Type B pancreatic cell (in vitro differentiated cells): Measurements from ENCODE around the gene NAP1L1. TPM values are rescaled to one million over a fixed set of nuclear protein-coding genes. Genes with fewer than 3 reads are reported as not detected.

Experiments used
- DNase-seq: peaks from one replicate; pipeline ENCODE4 v3.0.0; 2021; ENCODE audit warnings: mixed read lengths; ENCODE audit not compliant: unreplicated experiment; ENCODE audit errors: extremely low spot score
- H3K27ac Mint-ChIP-seq: 2 replicates; pipeline ENCODE4 v1.8.0; 2021; ENCODE audit warnings: mild to moderate bottlenecking, mixed read lengths
- H3K27me3 Mint-ChIP-seq: 2 replicates; pipeline ENCODE4 v1.8.0; 2021; ENCODE audit warnings: mixed read lengths
- H3K36me3 Mint-ChIP-seq: 2 replicates; pipeline ENCODE4 v1.8.0; 2021; ENCODE audit warnings: mixed read lengths
- H3K4me1 Mint-ChIP-seq: one replicate; pipeline ENCODE4 v1.8.0; 2021; ENCODE audit warnings: mixed read lengths; ENCODE audit not compliant: unreplicated experiment
- H3K4me3 Mint-ChIP-seq: 2 replicates; pipeline ENCODE4 v1.8.0; 2021; ENCODE audit warnings: mild to moderate bottlenecking, mixed read lengths
- H3K9me3 Mint-ChIP-seq: 2 replicates; pipeline ENCODE4 v1.8.0; 2021; ENCODE audit warnings: mixed read lengths
- total RNA-seq: library from RNA; stranded (reverse); gene quantifications from 2 replicates; pipeline ENCODE4 v1.2.1, GENCODE V29; 2021; ENCODE audit warnings: low replicate concordance
- TF ChIP-seq, protein P1 (sequence below): fragments of 200-600 bp; sonication (generic); conservative IDR thresholded peaks from 2 replicates; pipeline ENCODE4 v1.5.0; 2021; ENCODE audit warnings: antibody characterized with exemption, mild to moderate bottlenecking

Gene NAP1L1
- total RNA-seq, 1 donor from 2014 or later: 883 TPM

DNA sequence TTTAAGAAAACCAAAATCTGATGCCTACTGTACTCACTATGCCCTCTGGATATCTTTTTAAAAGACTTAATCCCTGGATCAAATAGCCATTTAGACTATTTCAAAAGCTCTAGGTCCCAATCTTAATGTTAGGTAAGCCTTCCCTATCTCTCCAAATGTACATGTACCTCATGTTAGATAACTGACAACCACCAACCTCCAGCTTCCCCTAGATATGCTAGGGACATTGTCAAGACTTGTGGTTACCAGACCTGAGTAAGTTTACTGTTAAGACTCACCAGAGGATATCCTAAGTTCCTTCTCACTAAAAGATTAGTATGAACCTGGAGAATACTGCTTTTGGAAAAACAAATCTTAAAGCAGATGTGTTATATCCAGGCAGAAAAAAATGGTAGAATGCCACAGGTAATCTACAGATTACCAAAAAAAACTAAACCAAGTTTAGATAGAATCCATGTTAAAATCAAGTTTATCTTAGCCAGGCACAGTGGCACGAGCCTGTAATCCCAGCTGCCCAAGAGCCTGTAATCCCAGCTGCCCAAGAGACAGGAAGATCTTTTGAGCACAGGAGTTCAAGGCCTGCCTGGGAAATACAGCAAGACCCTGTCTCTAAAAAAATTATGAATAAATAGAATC, 9.7 kb downstream of the NAP1L1 start:
- H3K27me3 Mint-ChIP-seq: no peaks in the 10 kb centered on the region
- H3K4me3 Mint-ChIP-seq: no peak overlapping the region
- H3K9me3 Mint-ChIP-seq: peaks cover 11% of the 10 kb centered on the region
- no peak for DNase-seq
- peaks cover 57% of the 10 kb centered on the region for H3K36me3 Mint-ChIP-seq
- peaks cover 38% of the 10 kb centered on the region for H3K4me1 Mint-ChIP-seq
- TF ChIP-seq, protein P1, sequence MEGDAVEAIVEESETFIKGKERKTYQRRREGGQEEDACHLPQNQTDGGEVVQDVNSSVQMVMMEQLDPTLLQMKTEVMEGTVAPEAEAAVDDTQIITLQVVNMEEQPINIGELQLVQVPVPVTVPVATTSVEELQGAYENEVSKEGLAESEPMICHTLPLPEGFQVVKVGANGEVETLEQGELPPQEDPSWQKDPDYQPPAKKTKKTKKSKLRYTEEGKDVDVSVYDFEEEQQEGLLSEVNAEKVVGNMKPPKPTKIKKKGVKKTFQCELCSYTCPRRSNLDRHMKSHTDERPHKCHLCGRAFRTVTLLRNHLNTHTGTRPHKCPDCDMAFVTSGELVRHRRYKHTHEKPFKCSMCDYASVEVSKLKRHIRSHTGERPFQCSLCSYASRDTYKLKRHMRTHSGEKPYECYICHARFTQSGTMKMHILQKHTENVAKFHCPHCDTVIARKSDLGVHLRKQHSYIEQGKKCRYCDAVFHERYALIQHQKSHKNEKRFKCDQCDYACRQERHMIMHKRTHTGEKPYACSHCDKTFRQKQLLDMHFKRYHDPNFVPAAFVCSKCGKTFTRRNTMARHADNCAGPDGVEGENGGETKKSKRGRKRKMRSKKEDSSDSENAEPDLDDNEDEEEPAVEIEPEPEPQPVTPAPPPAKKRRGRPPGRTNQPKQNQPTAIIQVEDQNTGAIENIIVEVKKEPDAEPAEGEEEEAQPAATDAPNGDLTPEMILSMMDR: no peak
- H3K27ac Mint-ChIP-seq: no peak overlapping the region

DNA sequence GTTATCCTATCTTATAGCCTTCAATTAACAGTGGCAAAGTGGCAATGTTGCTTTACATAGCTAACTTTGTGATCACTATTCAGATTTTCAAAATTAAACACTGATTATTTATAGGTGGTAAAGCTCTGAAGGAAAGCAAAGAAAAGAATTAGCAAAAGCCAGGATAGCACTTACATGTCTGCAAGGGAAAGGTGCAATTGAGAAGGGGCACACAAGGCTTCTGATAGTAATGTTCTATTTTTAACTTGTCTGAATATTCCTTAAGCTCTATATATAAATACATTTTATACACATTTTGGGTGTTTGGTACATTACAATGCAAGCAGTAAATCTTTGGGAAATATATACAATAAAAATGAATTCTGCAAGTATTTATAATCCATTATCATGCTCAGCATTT, 10.9 kb downstream of the NAP1L1 start:
- peaks cover 4% of the 10 kb centered on the region for H3K9me3 Mint-ChIP-seq
- TF ChIP-seq, protein P1: no peak
- peaks cover 36% of the 10 kb centered on the region for H3K4me1 Mint-ChIP-seq
- no peak for DNase-seq
- H3K4me3 Mint-ChIP-seq: no peak overlapping the region
- H3K36me3 Mint-ChIP-seq: peaks cover 57% of the 10 kb centered on the region
- H3K27ac Mint-ChIP-seq: no peak overlapping the region
- no peaks in the 10 kb centered on the region for H3K27me3 Mint-ChIP-seq

DNA sequence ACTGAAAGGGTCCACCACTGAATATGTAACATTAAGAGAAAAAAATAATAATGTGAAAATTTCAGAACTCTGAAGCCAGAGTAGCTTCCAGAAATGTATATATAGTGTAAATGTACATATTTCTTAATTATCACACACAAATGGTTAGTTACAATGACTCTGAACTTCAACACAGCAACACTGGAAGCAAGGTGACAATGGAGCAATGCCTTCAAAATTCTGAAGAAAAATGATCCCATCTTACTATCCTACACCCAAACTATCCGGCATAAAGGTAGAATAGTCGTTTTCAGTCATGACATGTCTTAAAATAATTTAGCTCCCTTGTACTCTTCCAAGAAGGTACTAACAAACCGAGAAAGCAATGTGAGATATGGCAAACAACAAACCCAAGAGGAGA, 11.9 kb downstream of the NAP1L1 start:
- Mint-ChIP-seq H3K4me1 (peaks cover 36% of the 10 kb centered on the region), H3K4me3 (no peak overlapping the region), H3K27me3 (no peaks in the 10 kb centered on the region), H3K36me3 (peaks cover 62% of the 10 kb centered on the region), H3K9me3 (no peaks in the 10 kb centered on the region), H3K27ac (no peak overlapping the region)
- TF ChIP-seq, protein P1: no peak
- DNase-seq: no peak

DNA sequence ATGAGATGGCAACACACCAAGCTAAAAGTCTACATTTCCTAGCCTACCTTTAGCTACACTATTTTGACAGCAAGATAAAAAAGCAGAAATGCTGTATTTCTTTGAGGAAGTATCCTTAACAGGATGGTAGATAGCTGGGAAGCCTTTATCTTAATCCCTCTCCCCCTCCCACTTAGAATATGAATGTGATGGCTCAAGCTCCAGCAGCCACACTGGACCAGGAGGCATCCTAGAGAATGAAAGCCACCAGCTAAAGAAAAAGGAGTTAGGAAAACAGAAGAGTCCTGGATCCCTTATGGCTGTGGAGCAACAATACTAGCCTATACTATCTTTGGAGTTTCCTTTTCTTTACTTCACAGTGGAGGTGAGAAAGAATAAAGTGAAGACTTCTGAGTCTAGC, 15.1 kb downstream of the NAP1L1 start:
- Mint-ChIP-seq H3K4me1 (peaks cover 22% of the 10 kb centered on the region), H3K9me3 (peaks cover 6% of the 10 kb centered on the region), H3K27ac (no peak overlapping the region)

DNA sequence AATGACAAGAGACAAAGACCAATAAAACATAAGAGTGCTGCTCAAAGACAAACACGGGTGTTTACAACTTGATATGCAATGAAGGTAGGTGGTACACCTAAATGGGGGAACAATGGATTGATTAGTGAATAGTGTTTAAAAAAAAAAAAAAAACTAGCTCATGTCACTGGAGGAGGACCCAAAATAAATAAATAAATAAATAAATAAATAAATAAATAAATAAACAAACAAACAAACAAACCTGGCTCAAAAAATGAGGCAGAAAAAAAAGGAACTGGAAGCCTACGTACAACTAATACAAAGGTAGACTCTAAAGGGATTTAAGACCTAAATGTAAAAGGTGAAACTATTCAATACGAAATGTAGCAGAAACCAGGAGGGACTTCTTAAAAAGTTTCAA, 18.6 kb downstream of the NAP1L1 start:
- H3K9me3 Mint-ChIP-seq: peaks cover 6% of the 10 kb centered on the region
- peaks cover 78% of the 10 kb centered on the region for H3K36me3 Mint-ChIP-seq
- no peaks in the 10 kb centered on the region for H3K27me3 Mint-ChIP-seq
- TF ChIP-seq, protein P1: no peak
- no peak for DNase-seq
- H3K4me3 Mint-ChIP-seq: no peak overlapping the region
- no peak overlapping the region for H3K27ac Mint-ChIP-seq
- no peaks in the 10 kb centered on the region for H3K4me1 Mint-ChIP-seq

More for the DNA sequence above, 15.1 kb downstream of the NAP1L1 start:
- H3K36me3 Mint-ChIP-seq: peaks cover 80% of the 10 kb centered on the region
- TF ChIP-seq, protein P1: no peak
- H3K4me3 Mint-ChIP-seq: no peak overlapping the region
- DNase-seq: no peak
- H3K27me3 Mint-ChIP-seq: no peaks in the 10 kb centered on the region

DNA sequence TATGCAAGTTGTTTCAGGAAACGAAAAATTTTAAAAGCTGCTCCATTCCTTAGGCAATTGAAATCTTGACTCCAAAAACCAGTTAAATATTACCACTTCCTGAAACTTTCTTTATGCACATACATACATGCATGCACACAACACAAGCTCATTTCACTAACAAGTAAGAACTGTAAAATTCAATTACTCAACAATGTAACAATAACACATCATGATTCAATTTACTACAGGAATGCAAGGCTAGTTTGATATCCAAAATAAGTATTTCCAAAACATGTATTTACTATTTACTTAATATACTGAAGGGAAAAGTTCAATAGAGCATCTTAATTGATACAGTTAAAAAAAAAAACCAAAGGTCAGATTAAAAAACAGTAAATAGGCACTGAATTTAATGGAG, 19.6 kb downstream of the NAP1L1 start:
- Mint-ChIP-seq H3K4me3 (no peak overlapping the region), H3K27ac (no peak overlapping the region), H3K36me3 (peaks cover 79% of the 10 kb centered on the region), H3K9me3 (peaks cover 6% of the 10 kb centered on the region), H3K4me1 (no peaks in the 10 kb centered on the region), H3K27me3 (no peaks in the 10 kb centered on the region)
- DNase-seq: no peak
- TF ChIP-seq, protein P1: no peak
